ENCODE measurements around the gene FOSB.
A peak's percentile ranks its signal among the peaks of the same experiment; 100 is the strongest.

FOSB gene

DNA sequence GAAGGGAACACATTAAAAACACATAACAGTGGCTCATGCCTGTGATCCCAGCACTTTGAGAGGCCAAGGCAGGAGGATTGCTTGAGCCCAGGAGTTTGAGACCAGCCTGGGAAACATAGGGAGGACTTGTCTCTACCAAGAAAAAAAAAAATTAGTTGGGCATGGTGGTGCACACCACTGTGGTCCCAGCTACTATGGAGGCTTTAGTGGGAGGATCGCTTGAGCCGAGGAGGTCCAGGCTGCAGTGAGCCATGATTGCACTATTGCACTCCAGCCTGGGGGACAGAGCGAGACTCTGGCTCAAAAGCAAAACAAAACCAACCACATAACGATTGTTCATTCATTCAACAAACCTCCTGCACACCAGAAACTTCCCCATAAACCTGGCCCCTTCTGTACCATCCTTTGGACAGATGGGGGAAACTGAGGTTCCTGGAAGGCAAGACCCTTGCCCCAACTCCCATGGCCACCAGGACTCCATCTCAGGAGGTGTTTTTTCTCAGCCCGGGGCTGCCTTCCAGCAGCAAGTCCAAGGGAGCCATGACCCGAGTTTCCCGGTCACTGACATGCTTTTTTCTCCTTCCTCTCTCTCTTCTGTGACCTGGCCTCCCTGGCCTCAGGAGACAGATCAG lies 4.3 kb downstream of the FOSB start:
- Histone ChIP-seq H3K9me3 (ENCODE audit: control insufficient read depth, low read length) (no peaks in the 10 kb centered on the region), H3K4me1 (ENCODE audit: control insufficient read depth, insufficient read depth, low read length, poor library complexity, severe bottlenecking) (peaks cover 12% of the 10 kb centered on the region), H3K4me3 (ENCODE audit: insufficient read depth, low read depth, low read length, poor library complexity, severe bottlenecking) (no peak overlapping the region), H3K27me3 (replicated peaks; ENCODE audit: control insufficient read depth, insufficient read depth, low read length, poor library complexity, severe bottlenecking) (no peaks in the 10 kb centered on the region), H3K36me3 (ENCODE audit: control insufficient read depth, insufficient read depth, low read length) (peaks cover 8% of the 10 kb centered on the region), H3K27ac (ENCODE audit: insufficient read depth, low read length, poor library complexity, severe bottlenecking) (no peak overlapping the region)
- DNase-seq, result peak in 1 of 3 donors; percentile 43

DNA sequence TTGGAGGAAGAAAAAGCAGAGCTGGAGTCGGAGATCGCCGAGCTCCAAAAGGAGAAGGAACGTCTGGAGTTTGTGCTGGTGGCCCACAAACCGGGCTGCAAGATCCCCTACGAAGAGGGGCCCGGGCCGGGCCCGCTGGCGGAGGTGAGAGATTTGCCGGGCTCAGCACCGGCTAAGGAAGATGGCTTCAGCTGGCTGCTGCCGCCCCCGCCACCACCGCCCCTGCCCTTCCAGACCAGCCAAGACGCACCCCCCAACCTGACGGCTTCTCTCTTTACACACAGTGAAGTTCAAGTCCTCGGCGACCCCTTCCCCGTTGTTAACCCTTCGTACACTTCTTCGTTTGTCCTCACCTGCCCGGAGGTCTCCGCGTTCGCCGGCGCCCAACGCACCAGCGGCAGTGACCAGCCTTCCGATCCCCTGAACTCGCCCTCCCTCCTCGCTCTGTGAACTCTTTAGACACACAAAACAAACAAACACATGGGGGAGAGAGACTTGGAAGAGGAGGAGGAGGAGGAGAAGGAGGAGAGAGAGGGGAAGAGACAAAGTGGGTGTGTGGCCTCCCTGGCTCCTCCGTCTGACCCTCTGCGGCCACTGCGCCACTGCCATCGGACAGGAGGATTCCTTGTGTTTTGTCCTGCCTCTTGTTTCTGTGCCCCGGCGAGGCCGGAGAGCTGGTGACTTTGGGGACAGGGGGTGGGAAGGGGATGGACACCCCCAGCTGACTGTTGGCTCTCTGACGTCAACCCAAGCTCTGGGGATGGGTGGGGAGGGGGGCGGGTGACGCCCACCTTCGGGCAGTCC lies 5.0 kb downstream of the FOSB start:
- Histone ChIP-seq H3K27ac (ENCODE audit: insufficient read depth, low read length, poor library complexity, severe bottlenecking) (no peak overlapping the region), H3K9me3 (ENCODE audit: control insufficient read depth, low read length) (no peaks in the 10 kb centered on the region), H3K4me1 (ENCODE audit: control insufficient read depth, insufficient read depth, low read length, poor library complexity, severe bottlenecking) (peaks cover 11% of the 10 kb centered on the region), H3K36me3 (ENCODE audit: control insufficient read depth, insufficient read depth, low read length) (peaks cover 8% of the 10 kb centered on the region), H3K4me3 (ENCODE audit: insufficient read depth, low read depth, low read length, poor library complexity, severe bottlenecking) (no peak overlapping the region), H3K27me3 (replicated peaks; ENCODE audit: control insufficient read depth, insufficient read depth, low read length, poor library complexity, severe bottlenecking) (no peaks in the 10 kb centered on the region)
- DNase-seq, result peak; percentile 39 to 80 (median 74)

DNA sequence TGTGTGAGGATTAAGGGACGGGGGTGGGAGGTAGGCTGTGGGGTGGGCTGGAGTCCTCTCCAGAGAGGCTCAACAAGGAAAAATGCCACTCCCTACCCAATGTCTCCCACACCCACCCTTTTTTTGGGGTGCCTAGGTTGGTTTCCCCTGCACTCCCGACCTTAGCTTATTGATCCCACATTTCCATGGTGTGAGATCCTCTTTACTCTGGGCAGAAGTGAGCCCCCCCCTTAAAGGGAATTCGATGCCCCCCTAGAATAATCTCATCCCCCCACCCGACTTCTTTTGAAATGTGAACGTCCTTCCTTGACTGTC lies 5.5 kb downstream of the FOSB start:
- no peak overlapping the region for H3K27ac ChIP-seq (ENCODE audit: insufficient read depth, low read length, poor library complexity, severe bottlenecking)
- DNase-seq, result peak in 1 of 3 donors; percentile 64
- H3K4me3 ChIP-seq (ENCODE audit: insufficient read depth, low read depth, low read length, poor library complexity, severe bottlenecking), result no peak overlapping the region
- H3K27me3 ChIP-seq (replicated peaks; ENCODE audit: control insufficient read depth, insufficient read depth, low read length, poor library complexity, severe bottlenecking), result no peaks in the 10 kb centered on the region
- H3K4me1 ChIP-seq (ENCODE audit: control insufficient read depth, insufficient read depth, low read length, poor library complexity, severe bottlenecking), result peaks cover 16% of the 10 kb centered on the region
- no peaks in the 10 kb centered on the region for H3K9me3 ChIP-seq (ENCODE audit: control insufficient read depth, low read length)
- peaks cover 8% of the 10 kb centered on the region for H3K36me3 ChIP-seq (ENCODE audit: control insufficient read depth, insufficient read depth, low read length)

DNA sequence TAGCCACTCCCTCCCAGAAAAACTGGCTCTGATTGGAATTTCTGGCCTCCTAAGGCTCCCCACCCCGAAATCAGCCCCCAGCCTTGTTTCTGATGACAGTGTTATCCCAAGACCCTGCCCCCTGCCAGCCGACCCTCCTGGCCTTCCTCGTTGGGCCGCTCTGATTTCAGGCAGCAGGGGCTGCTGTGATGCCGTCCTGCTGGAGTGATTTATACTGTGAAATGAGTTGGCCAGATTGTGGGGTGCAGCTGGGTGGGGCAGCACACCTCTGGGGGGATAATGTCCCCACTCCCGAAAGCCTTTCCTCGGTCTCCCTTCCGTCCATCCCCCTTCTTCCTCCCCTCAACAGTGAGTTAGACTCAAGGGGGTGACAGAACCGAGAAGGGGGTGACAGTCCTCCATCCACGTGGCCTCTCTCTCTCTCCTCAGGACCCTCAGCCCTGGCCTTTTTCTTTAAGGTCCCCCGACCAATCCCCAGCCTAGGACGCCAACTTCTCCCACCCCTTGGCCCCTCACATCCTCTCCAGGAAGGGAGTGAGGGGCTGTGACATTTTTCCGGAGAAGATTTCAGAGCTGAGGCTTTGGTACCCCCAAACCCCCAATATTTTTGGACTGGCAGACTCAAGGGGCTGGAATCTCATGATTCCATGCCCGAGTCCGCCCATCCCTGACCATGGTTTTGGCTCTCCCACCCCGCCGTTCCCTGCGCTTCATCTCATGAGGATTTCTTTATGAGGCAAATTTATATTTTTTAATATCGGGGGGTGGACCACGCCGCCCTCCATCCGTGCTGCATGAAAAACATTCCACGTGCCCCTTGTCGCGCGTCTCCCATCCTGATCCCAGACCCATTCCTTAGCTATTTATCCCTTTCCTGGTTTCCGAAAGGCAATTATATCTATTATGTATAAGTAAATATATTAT lies 6.1 kb downstream of the FOSB start:
- Histone ChIP-seq H3K27me3 (replicated peaks; ENCODE audit: control insufficient read depth, insufficient read depth, low read length, poor library complexity, severe bottlenecking) (no peaks in the 10 kb centered on the region), H3K4me1 (ENCODE audit: control insufficient read depth, insufficient read depth, low read length, poor library complexity, severe bottlenecking) (peaks cover 16% of the 10 kb centered on the region), H3K4me3 (ENCODE audit: insufficient read depth, low read depth, low read length, poor library complexity, severe bottlenecking) (no peak overlapping the region), H3K36me3 (ENCODE audit: control insufficient read depth, insufficient read depth, low read length) (peaks cover 8% of the 10 kb centered on the region), H3K9me3 (ENCODE audit: control insufficient read depth, low read length) (no peaks in the 10 kb centered on the region), H3K27ac (ENCODE audit: insufficient read depth, low read length, poor library complexity, severe bottlenecking) (no peak overlapping the region)
- DNase-seq, result peak; percentile 61 to 82 (median 81)

DNA sequence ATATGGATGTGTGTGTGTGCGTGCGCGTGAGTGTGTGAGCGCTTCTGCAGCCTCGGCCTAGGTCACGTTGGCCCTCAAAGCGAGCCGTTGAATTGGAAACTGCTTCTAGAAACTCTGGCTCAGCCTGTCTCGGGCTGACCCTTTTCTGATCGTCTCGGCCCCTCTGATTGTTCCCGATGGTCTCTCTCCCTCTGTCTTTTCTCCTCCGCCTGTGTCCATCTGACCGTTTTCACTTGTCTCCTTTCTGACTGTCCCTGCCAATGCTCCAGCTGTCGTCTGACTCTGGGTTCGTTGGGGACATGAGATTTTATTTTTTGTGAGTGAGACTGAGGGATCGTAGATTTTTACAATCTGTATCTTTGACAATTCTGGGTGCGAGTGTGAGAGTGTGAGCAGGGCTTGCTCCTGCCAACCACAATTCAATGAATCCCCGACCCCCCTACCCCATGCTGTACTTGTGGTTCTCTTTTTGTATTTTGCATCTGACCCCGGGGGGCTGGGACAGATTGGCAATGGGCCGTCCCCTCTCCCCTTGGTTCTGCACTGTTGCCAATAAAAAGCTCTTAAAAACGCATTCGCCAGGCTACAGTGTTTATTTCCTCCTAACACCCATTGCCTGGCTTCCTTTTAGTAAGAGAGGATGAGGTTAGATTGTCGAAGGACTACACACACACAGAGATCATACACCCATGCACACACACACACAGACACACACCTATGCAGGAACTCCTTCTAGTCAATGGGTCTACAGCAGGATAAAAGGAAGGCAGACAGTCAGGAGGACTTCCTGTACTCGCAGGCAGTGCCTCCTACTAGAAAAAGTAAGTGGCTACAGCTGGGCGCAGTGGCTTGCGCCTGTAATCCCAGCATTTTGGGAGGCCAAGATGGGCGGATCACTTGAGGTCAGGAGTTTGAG lies 7.1 kb downstream of the FOSB start:
- H3K4me3 ChIP-seq (ENCODE audit: insufficient read depth, low read depth, low read length, poor library complexity, severe bottlenecking), result no peak overlapping the region
- no peak overlapping the region for H3K27ac ChIP-seq (ENCODE audit: insufficient read depth, low read length, poor library complexity, severe bottlenecking)
- peaks cover 8% of the 10 kb centered on the region for H3K36me3 ChIP-seq (ENCODE audit: control insufficient read depth, insufficient read depth, low read length)
- peaks cover 10% of the 10 kb centered on the region for H3K4me1 ChIP-seq (ENCODE audit: control insufficient read depth, insufficient read depth, low read length, poor library complexity, severe bottlenecking)
- DNase-seq, result peak; percentile 47 to 81 (median 71)
- H3K27me3 ChIP-seq (replicated peaks; ENCODE audit: control insufficient read depth, insufficient read depth, low read length, poor library complexity, severe bottlenecking), result no peaks in the 10 kb centered on the region
- no peaks in the 10 kb centered on the region for H3K9me3 ChIP-seq (ENCODE audit: control insufficient read depth, low read length)

DNA sequence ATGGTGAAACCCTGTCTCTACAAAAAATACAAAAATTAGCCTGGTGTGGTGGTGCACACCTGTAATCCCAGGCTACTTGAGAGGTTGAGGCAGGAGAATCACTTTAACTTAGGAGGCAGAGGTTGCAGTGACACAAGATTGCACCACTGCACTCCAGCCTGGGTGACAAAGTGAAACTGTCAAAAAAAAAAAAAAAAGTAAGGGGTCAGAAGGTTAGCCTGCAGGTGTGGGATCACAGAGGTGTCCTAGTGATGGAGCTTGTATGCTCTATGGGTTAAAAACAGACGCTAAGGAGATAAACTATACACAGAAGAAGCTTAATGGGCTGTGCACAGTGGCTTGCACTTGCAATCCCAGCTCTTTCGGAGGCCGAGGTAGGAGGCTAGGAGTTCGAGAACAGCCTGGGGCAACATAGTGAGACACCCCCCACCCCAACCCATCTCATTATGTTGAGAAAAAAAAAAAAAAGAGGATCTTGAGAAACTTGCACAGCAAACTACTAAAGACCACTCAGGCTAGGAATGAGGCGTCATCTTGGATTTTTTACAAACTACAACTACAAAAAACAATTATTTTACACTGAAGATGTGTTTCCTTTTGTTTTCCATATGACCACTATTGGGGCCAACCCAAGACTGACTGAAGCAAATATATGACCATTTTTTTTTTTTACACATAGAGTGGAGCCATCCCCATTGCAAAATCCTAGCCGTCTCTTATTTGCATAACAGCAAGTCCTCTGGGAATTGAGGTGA lies 7.9 kb downstream of the FOSB start:
- DNase-seq, result peak in 2 of 3 donors; percentile 55 to 57
- Histone ChIP-seq H3K4me3 (ENCODE audit: insufficient read depth, low read depth, low read length, poor library complexity, severe bottlenecking) (no peak overlapping the region), H3K27me3 (replicated peaks; ENCODE audit: control insufficient read depth, insufficient read depth, low read length, poor library complexity, severe bottlenecking) (no peaks in the 10 kb centered on the region), H3K9me3 (ENCODE audit: control insufficient read depth, low read length) (no peaks in the 10 kb centered on the region), H3K27ac (ENCODE audit: insufficient read depth, low read length, poor library complexity, severe bottlenecking) (no peak overlapping the region), H3K36me3 (ENCODE audit: control insufficient read depth, insufficient read depth, low read length) (peaks cover 8% of the 10 kb centered on the region), H3K4me1 (ENCODE audit: control insufficient read depth, insufficient read depth, low read length, poor library complexity, severe bottlenecking) (peaks cover 7% of the 10 kb centered on the region)

DNA sequence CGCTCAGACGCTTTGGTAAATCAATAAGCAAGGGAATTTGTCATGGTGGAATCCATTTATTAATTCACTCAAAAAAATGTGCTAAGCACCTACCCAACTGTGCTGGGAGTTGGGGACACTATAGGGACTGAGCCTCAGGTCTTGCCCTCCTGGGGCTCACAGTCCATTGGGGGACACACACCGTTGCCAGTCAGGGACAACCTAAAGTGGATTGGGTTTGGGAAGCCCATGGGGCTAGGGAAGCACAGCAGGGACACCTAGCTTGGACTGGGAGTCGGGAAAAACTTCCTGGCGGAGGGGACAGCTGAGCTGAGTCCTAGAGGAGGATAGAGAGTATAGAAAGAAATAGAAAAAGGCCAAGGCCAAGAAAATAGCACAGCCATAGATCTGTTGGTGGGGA lies 8.5 kb downstream of the FOSB start:
- Histone ChIP-seq H3K4me1 (ENCODE audit: control insufficient read depth, insufficient read depth, low read length, poor library complexity, severe bottlenecking) (peaks cover 7% of the 10 kb centered on the region), H3K9me3 (ENCODE audit: control insufficient read depth, low read length) (no peaks in the 10 kb centered on the region), H3K4me3 (ENCODE audit: insufficient read depth, low read depth, low read length, poor library complexity, severe bottlenecking) (no peak overlapping the region), H3K27me3 (replicated peaks; ENCODE audit: control insufficient read depth, insufficient read depth, low read length, poor library complexity, severe bottlenecking) (no peaks in the 10 kb centered on the region), H3K36me3 (ENCODE audit: control insufficient read depth, insufficient read depth, low read length) (peaks cover 6% of the 10 kb centered on the region), H3K27ac (ENCODE audit: insufficient read depth, low read length, poor library complexity, severe bottlenecking) (no peak overlapping the region)
- peak in 2 of 3 donors; percentile 50 to 51 for DNase-seq

DNA sequence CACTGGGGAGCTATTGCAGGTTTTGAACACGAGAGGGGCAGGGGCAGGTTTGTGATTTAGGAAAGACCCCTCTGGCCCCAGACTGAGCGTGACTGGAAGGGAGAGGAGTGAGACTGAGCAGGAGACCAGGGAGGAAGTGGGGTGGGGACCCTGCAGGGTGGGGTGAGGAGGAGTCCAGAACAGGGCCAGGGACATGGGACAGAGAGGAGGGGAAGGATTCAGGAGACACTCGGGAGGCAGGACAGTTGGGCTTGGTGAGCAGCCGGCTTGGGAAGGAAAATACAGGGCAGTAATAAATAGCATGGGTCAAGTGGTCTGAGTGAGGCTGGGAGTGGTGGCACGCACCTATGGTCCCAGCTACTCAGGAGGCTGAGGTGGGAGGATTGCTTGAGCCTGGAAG lies 9.4 kb downstream of the FOSB start:
- peak in 2 of 3 donors; percentile 33 to 41 for DNase-seq
- no peaks in the 10 kb centered on the region for H3K9me3 ChIP-seq (ENCODE audit: control insufficient read depth, low read length)
- no peak overlapping the region for H3K27ac ChIP-seq (ENCODE audit: insufficient read depth, low read length, poor library complexity, severe bottlenecking)
- H3K4me3 ChIP-seq (ENCODE audit: insufficient read depth, low read depth, low read length, poor library complexity, severe bottlenecking), result no peak overlapping the region
- peaks cover 7% of the 10 kb centered on the region for H3K4me1 ChIP-seq (ENCODE audit: control insufficient read depth, insufficient read depth, low read length, poor library complexity, severe bottlenecking)
- H3K27me3 ChIP-seq (replicated peaks; ENCODE audit: control insufficient read depth, insufficient read depth, low read length, poor library complexity, severe bottlenecking), result no peaks in the 10 kb centered on the region
- no peaks in the 10 kb centered on the region for H3K36me3 ChIP-seq (ENCODE audit: control insufficient read depth, insufficient read depth, low read length)

All from effector memory CD4-positive, alpha-beta T cell (primary cell).